Uterus (tissue), 2 donors: ENCODE results near the gene PIEZO2.

Experiments used
- CTCF ChIP-seq, 4 experiments: fragments of 200-600 bp in 2 of 4; fragments of 450-650 bp in 2 of 4; sonication (generic) in 2 of 4; IDR thresholded peaks; one replicate each; pipeline ENCODE4 v1.5.1; 2016 to 2019; ENCODE audit warnings: antibody characterized with exemption in 4 of 4, mild to moderate bottlenecking in 2 of 4, moderate library complexity in 1 of 4
- POLR2A ChIP-seq, 2 donors: fragments of 450-650 bp; IDR thresholded peaks; one replicate each; pipeline ENCODE4 v1.6.1; 2016; ENCODE audit warnings: antibody characterized with exemption in 2 of 2, mild to moderate bottlenecking in 1 of 2, moderate library complexity in 1 of 2

- TF ChIP-seq CTCF (IDR thresholded peaks at IDR 0.05) (no peak), POLR2A (IDR thresholded peaks at IDR 0.05) (no peak)
Observed at GRCh38 chr18:11150271-11150615, 874 bp upstream of the PIEZO2 start.
